HG03571 (cell line): Measurements from ENCODE around the gene TMEM150C.

Experiments used
- ATAC-seq: cut with Tn5 transposase; IDR thresholded peaks from one replicate; pipeline ENCODE4 v1.9.1; 2021; ENCODE audit not compliant: unreplicated experiment

The TMEM150C gene

DNA sequence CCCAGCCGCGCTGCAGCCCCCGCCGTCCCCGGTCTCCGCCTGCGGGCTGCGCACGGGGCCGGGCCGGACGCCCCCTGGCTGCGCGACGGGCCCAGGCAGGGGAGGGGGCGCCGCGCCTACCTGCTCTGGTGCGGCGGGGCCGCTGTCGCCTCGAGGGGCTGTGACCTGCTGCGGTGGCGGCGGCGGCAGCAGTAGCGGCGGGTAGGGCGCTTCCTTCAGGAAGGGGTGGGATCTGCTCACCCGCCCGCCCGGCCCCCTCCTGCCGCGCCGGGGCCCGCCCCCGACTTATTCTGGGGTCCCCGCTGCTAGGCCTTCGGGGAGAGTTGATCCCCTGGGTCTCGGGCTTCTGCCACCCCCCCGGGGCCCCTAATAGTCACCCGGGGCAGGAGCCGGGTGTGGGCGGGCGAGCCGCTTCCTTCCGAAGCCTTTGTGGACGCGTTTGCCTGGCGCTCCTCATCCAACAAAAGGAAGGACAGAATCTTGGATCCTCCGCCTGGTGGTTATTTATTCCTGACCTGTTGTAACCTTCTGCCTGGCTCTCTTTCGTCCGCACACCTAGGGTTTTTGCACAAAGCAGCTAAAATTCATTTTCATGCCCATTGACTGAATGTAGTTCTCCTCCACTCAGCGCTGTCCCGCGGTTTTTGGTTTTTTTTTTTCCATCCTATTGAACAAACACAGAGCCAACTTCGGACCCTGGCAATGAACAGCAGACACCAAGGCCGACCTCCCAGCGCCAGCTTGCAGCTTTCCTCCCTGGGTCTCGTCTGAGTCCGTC is at the start of gene TMEM150C:
Gene TMEM150C (minus strand): TSS at position 203 of the 778 bp plus-strand sequence. CDS start 57,331 bp downstream, outside the sequence.
- no peak for ATAC-seq

GRCh38 chr4:82611527-82611926 is 49.7 kb upstream of the TMEM150C start:
- ATAC-seq, result no peak

- ATAC-seq, result no peak
Observed at GRCh38 chr4:82610041-82610440, 48.3 kb upstream of the TMEM150C start.

DNA sequence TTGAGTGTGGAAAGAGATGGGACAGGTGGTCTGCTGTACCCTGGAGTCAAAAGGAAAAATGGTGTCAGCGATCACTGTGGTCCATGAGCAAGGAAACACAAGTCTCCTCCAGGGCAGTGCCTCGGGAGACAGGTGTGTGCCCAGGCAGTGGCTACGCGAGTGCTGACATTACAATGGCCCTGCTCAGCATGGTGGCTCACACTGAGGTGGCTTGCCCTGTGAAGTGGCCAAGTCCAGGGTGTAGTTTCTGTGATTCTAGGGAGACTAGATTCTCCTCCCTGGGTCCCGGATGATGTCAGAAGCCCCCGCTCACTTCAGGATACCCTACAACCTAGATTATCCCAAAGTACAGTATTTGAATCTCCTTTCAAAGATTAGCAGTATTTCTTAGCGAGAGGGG is 44.8 kb upstream of the TMEM150C start:
- ATAC-seq, result no peak

- no peak for ATAC-seq
Observed at GRCh38 chr4:82604522-82604921, 42.7 kb upstream of the TMEM150C start.

DNA sequence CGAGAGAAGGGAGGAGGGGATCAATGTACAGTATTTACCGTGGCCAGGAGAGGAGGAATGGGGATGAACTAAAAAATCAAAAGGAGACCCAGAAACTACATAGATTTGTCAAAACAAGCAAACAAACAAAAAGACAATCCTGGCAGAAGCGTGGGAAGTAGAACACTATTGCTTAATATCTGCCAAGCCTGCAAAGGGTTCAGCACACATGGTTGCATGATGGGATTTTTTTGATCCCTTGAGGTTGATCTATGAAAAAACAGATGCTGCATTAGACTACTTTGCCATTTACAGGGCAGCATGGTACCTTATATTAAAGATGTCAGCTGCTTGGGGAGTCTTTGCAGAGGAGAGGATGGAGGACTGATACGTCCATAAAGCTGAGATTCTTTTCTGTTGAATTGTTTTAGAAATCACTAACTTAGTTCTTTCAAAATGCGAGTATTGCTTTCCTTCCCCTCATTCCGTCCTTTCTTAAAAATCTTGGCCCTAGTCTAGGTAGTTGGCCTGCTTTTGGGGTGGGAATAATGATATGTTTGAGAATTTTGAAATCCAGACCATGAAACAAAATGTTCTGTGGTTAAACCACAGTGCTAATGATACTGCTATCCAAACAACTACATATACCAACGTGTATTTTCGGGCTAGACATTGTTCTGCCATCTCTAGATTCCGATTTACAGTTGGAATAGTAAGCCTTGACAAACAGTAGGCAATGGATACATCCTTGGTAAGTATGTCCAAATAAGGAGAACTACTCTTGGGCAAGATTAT is 39.6 kb upstream of the TMEM150C start:
- no peak for ATAC-seq

GRCh38 chr4:82599336-82599735 is 37.5 kb upstream of the TMEM150C start:
- no peak for ATAC-seq

- no peak for ATAC-seq
Observed at GRCh38 chr4:82594456-82594855, 32.7 kb upstream of the TMEM150C start.

GRCh38 chr4:82593411-82593810 is 31.6 kb upstream of the TMEM150C start:
- no peak for ATAC-seq

GRCh38 chr4:82592639-82593038 is 30.9 kb upstream of the TMEM150C start:
- ATAC-seq, result no peak

- no peak for ATAC-seq
Observed at GRCh38 chr4:82591592-82591991, 29.8 kb upstream of the TMEM150C start.

DNA sequence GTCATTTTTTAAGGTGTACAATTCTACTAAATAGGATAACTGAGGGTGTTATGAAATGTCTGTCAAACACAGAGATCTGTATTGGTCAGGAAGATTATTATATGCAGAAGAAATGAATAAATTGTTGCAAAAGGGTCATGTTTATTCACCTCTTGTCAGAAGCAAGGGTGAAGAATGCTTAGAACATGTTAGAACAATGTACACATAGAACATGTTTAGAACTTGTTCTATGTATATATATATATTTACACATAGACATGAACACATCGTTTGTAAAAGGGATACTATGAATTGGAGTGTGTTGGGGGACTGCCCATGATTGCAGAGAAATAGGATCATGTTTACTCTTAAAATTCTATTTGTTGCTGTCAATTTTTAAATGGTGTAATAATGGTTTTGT is 28.0 kb upstream of the TMEM150C start:
- no peak for ATAC-seq

- ATAC-seq, result no peak
Observed at GRCh38 chr4:82588771-82589270, 27.0 kb upstream of the TMEM150C start.

GRCh38 chr4:82587826-82588540 is 26.2 kb upstream of the TMEM150C start:
- no peak for ATAC-seq

- no peak for ATAC-seq
Observed at GRCh38 chr4:82585690-82586435, 24.1 kb upstream of the TMEM150C start.

GRCh38 chr4:82584931-82585330 is 23.1 kb upstream of the TMEM150C start:
- no peak for ATAC-seq

GRCh38 chr4:82583897-82584587 is 22.3 kb upstream of the TMEM150C start:
- no peak for ATAC-seq

GRCh38 chr4:82579932-82580331 is 18.1 kb upstream of the TMEM150C start:
- no peak for ATAC-seq

- no peak for ATAC-seq
Observed at GRCh38 chr4:82578935-82579334, 17.1 kb upstream of the TMEM150C start.

DNA sequence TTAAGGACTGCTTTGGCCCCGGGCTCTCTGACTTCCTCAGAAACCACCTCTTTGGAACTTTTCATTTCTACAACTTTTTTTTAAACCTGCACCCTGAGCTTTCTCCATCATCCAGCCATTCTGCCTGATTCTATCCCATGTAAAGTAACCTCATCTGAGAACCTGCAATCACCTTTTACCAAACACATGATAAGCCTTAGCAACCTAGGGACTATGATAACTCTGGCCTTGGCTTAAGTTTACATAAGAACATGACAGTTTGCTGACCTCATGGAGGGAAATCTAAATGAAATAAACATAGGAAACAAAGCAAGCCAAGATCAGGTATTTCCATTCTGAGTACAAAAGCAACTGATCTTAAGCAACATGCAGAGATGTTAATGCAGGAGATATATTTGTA is 15.7 kb upstream of the TMEM150C start:
- ATAC-seq, result no peak
